HG03159 (cell line): ENCODE data around the gene ANKRD31.
"Not testable (repeated sequence)": the region's sequence is repeated elsewhere in the genome, so short reads cannot be mapped to it uniquely, and the experiment has no call there.

ENCODE experiments used
- ATAC-seq: cut with Tn5 transposase; IDR thresholded peaks from one replicate; pipeline ENCODE4 v1.9.1; 2021; ENCODE audit warnings: mild to moderate bottlenecking, moderate library complexity; ENCODE audit not compliant: unreplicated experiment

ANKRD31 gene

GRCh38 chr5:75152860-75153259 lies 83.8 kb downstream of the ANKRD31 start:
- ATAC-seq: no peak

GRCh38 chr5:75148051-75148450 lies 88.6 kb downstream of the ANKRD31 start:
- ATAC-seq: no peak

GRCh38 chr5:75142566-75143136 lies 94.0 kb downstream of the ANKRD31 start:
- no peak for ATAC-seq

- no peak for ATAC-seq
Measured at GRCh38 chr5:75140277-75140676, 96.4 kb downstream of the ANKRD31 start.

- no peak for ATAC-seq
Measured at GRCh38 chr5:75138689-75139088, 98.0 kb downstream of the ANKRD31 start.

GRCh38 chr5:75130818-75131349 lies 105.8 kb downstream of the ANKRD31 start:
- no peak for ATAC-seq

GRCh38 chr5:75116856-75117255 lies 119.8 kb downstream of the ANKRD31 start:
- no peak for ATAC-seq

- not testable (repeated sequence) for ATAC-seq
Measured at GRCh38 chr5:75114311-75114710, 122.4 kb downstream of the ANKRD31 start.

- no peak for ATAC-seq
Measured at GRCh38 chr5:75113354-75114113, 123.1 kb downstream of the ANKRD31 start.

- ATAC-seq: no peak
Measured at GRCh38 chr5:75108931-75109596, 127.6 kb downstream of the ANKRD31 start.

- no peak for ATAC-seq
Measured at GRCh38 chr5:75108515-75108914, 128.2 kb downstream of the ANKRD31 start.

GRCh38 chr5:75095956-75096355 lies 140.7 kb downstream of the ANKRD31 start:
- ATAC-seq: not testable (repeated sequence)

- no peak for ATAC-seq
Measured at GRCh38 chr5:75091597-75091996, 145.1 kb downstream of the ANKRD31 start.

- no peak for ATAC-seq
Measured at GRCh38 chr5:75089662-75090061, 147.0 kb downstream of the ANKRD31 start.

GRCh38 chr5:75089137-75089536 lies 147.5 kb downstream of the ANKRD31 start:
- ATAC-seq: no peak

- ATAC-seq: no peak
Measured at GRCh38 chr5:75088648-75089047, 148.0 kb downstream of the ANKRD31 start.

- ATAC-seq: no peak
Measured at GRCh38 chr5:75081510-75081909, 155.2 kb downstream of the ANKRD31 start.

GRCh38 chr5:75079346-75079745 lies 157.3 kb downstream of the ANKRD31 start:
- ATAC-seq: not testable (repeated sequence)

GRCh38 chr5:75078027-75078426 lies 158.7 kb downstream of the ANKRD31 start:
- ATAC-seq: no peak

- no peak for ATAC-seq
Measured at GRCh38 chr5:75072061-75072460, 164.6 kb downstream of the ANKRD31 start.

- ATAC-seq: no peak
Measured at GRCh38 chr5:75071100-75071499, 165.6 kb downstream of the ANKRD31 start.

GRCh38 chr5:75067434-75067833 lies 169.2 kb downstream of the ANKRD31 start:
- no peak for ATAC-seq
